Trophoblast cell (in vitro differentiated cells and primary cell): ENCODE results near the gene HUS1.
A peak's percentile ranks its signal among the peaks of the same experiment; 100 is the strongest.

Experiments
- DNase-seq, 2 donors: peaks; one replicate each; pipeline ENCODE4 v3.0.0-alpha.2; 2016
- H2AFZ ChIP-seq: 2 replicates; pipeline ENCODE4 v1.6.1; 2013; ENCODE audit warnings: low read length, moderate library complexity, mild to moderate bottlenecking; ENCODE audit not compliant: insufficient read depth, poor library complexity
- H2AK5ac ChIP-seq: 2 replicates; pipeline ENCODE4 v1.6.1; 2013; ENCODE audit warnings: mild to moderate bottlenecking, low read length
- H2BK120ac ChIP-seq: 2 replicates; pipeline ENCODE4 v1.6.1; 2013; ENCODE audit warnings: low read length, mild to moderate bottlenecking, moderate library complexity; ENCODE audit not compliant: insufficient read depth, poor library complexity
- H2BK12ac ChIP-seq: 2 replicates; pipeline ENCODE4 v1.6.1; 2013; ENCODE audit warnings: mild to moderate bottlenecking, low read length, moderate library complexity
- H2BK5ac ChIP-seq: 2 replicates; pipeline ENCODE4 v1.6.1; 2013; ENCODE audit warnings: low read length, low read depth, moderate library complexity, mild to moderate bottlenecking; ENCODE audit not compliant: poor library complexity
- H3K14ac ChIP-seq: 2 replicates; pipeline ENCODE4 v1.6.1; 2013; ENCODE audit warnings: mild to moderate bottlenecking, low read length
- H3K18ac ChIP-seq: 2 replicates; pipeline ENCODE4 v1.6.1; 2013; ENCODE audit warnings: mild to moderate bottlenecking, low read length
- H3K23ac ChIP-seq: 2 replicates; pipeline ENCODE4 v1.6.1; 2013; ENCODE audit warnings: low read length
- H3K27ac ChIP-seq: 2 replicates; pipeline ENCODE4 v1.5.1; 2013; ENCODE audit warnings: low read depth, mild to moderate bottlenecking, inconsistent platforms, low read length, moderate library complexity
- H3K27me3 ChIP-seq: 2 replicates; pipeline ENCODE4 v1.6.1; 2013; ENCODE audit warnings: inconsistent platforms, mild to moderate bottlenecking, low read length, moderate library complexity; ENCODE audit not compliant: insufficient read depth
- H3K36me3 ChIP-seq, 2 experiments: 1 replicate in 1 of 2; 2 replicates in 1 of 2; pipeline ENCODE4 v1.6.1; 2013; ENCODE audit warnings: low read length in 2 of 2, mild to moderate bottlenecking in 2 of 2, moderate library complexity in 1 of 2; ENCODE audit not compliant: insufficient read depth in 2 of 2, control insufficient read depth in 1 of 2
- H3K4ac ChIP-seq: 2 replicates; pipeline ENCODE4 v1.6.1; 2013; ENCODE audit warnings: low read depth, mild to moderate bottlenecking, low read length, moderate library complexity
- H3K4me1 ChIP-seq, 2 experiments: 1 replicate in 1 of 2; 2 replicates in 1 of 2; pipeline ENCODE4 v1.6.1; 2013; ENCODE audit warnings: low read length in 2 of 2, mild to moderate bottlenecking in 2 of 2, moderate library complexity in 1 of 2; ENCODE audit not compliant: insufficient read depth in 2 of 2, control insufficient read depth in 1 of 2
- H3K4me2 ChIP-seq: 2 replicates; pipeline ENCODE4 v1.6.1; 2013; ENCODE audit warnings: inconsistent platforms, mild to moderate bottlenecking, low read length, moderate library complexity
- H3K4me3 ChIP-seq: 2 replicates; pipeline ENCODE4 v1.5.1; 2013; ENCODE audit warnings: mild to moderate bottlenecking, low read depth, low read length, inconsistent platforms
- H3K79me1 ChIP-seq: one replicate; pipeline ENCODE4 v1.6.1; 2013; ENCODE audit warnings: low read length
- H3K79me2 ChIP-seq: 2 replicates; pipeline ENCODE4 v1.6.1; 2013; ENCODE audit warnings: low read length, mild to moderate bottlenecking; ENCODE audit not compliant: control insufficient read depth, insufficient read depth, poor library complexity
- H3K9ac ChIP-seq: 2 replicates; pipeline ENCODE4 v1.6.1; 2013; ENCODE audit warnings: mild to moderate bottlenecking, low read length
- H3K9me3 ChIP-seq: 2 replicates; pipeline ENCODE4 v1.6.1; 2013; ENCODE audit warnings: low read depth, mild to moderate bottlenecking, control low read depth, inconsistent platforms, low read length; ENCODE audit not compliant: insufficient read depth
- H4K12ac ChIP-seq: 2 replicates; pipeline ENCODE4 v1.6.1; 2013; ENCODE audit warnings: low read depth, mild to moderate bottlenecking, low read length, moderate library complexity
- H4K8ac ChIP-seq: 2 replicates; pipeline ENCODE4 v1.6.1; 2013; ENCODE audit warnings: low read depth, mild to moderate bottlenecking, low read length, moderate library complexity
- H4K91ac ChIP-seq: one replicate; pipeline ENCODE4 v1.6.1; 2013; ENCODE audit warnings: low read depth, mild to moderate bottlenecking, low read length, moderate library complexity
- WGBS: extraction: QIAGEN DNeasy Blood & Tissue Kit; methylation state at CpG from one replicate; pipeline ENCODE4 v1.1.7; 2013; ENCODE audit warnings: missing lambda C conversion rate; ENCODE audit not compliant: insufficient read length, insufficient coverage; ENCODE audit errors: extremely low coverage; 5-methylcytosine and 5-hydroxymethylcytosine counted together

HUS1 gene

DNA sequence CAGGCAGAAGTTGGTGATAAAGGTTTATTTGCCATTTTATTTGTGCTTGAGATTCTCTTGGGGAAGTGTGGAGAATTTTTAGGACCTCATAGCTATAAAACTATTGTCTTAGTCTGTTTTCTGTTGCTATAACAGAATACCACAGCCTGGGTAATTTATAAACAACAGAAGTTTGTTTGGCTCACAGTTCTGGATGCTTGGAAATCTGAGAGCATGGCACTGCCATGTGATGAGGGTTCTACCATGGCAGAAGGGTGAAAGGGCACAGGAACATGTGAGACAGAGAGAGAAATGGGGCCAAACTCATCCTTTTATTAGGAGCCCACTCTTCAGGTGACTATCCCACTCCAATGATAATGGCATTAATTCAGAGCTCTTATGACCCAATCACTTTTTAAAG lies 37.2 kb upstream of the HUS1 start:
- Histone ChIP-seq H2BK12ac (peak overlapping the region; percentile 55), H2AFZ (no peak overlapping the region), H2AK5ac (peak overlapping the region; percentile 26), H3K14ac (no peak overlapping the region), H2BK5ac (peak overlapping the region; percentile 75), H2BK120ac (peak overlapping the region; percentile 63), H3K4me3 (no peak overlapping the region), H3K18ac (no peak overlapping the region), H4K8ac (no peak overlapping the region), H3K4ac (no peak overlapping the region), H3K79me2 (peaks cover 1% of the 10 kb centered on the region), H3K4me2 (no peak overlapping the region), H4K91ac (peak overlapping the region; percentile 65), H3K9ac (no peak overlapping the region), H3K23ac (no peak overlapping the region), H3K36me3 (no peaks in the 10 kb centered on the region), H4K12ac (no peak overlapping the region), H3K4me1 (peaks cover 8 to 11% of the 10 kb centered on the region in 2 experiments), H3K79me1 (peaks cover 9% of the 10 kb centered on the region), H3K9me3 (no peaks in the 10 kb centered on the region), H3K27ac (peak overlapping the region; percentile 64), H3K27me3 (no peaks in the 10 kb centered on the region)
- no peak for DNase-seq

DNA sequence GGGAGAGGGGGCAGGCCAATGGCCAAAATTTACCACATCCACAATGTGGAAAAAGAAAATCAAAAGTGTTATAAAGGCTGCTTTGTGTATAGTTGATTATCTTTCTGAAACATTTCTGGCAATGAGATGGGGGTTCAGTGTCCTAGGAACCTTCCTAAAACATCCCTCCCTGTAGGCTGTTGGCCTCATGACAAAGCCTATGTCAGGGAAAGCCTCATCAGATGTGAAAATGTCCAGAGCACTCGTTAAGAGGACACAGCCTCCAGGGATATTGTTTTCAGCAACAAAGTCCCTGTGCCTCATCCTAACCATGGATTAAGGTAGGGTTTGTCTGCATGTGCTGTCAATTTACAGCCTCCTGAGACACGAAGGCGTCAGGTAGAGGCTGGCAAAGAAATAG lies 32.5 kb upstream of the HUS1 start:
- Histone ChIP-seq H3K36me3 (no peaks in the 10 kb centered on the region), H3K18ac (no peak overlapping the region), H4K8ac (no peak overlapping the region), H3K4me1 (peaks cover 8 to 11% of the 10 kb centered on the region in 2 experiments), H3K9me3 (peaks cover 3% of the 10 kb centered on the region), H3K4me2 (no peak overlapping the region), H2BK12ac (no peak overlapping the region), H2AK5ac (no peak overlapping the region), H3K27ac (peak overlapping the region; percentile 43), H2BK120ac (no peak overlapping the region), H3K27me3 (no peaks in the 10 kb centered on the region), H3K79me1 (peaks cover 9% of the 10 kb centered on the region), H3K4ac (no peak overlapping the region), H3K79me2 (peaks cover 1% of the 10 kb centered on the region), H3K9ac (no peak overlapping the region), H3K14ac (no peak overlapping the region), H4K12ac (no peak overlapping the region), H2AFZ (no peak overlapping the region), H2BK5ac (no peak overlapping the region), H4K91ac (no peak overlapping the region), H3K23ac (no peak overlapping the region), H3K4me3 (no peak overlapping the region)
- no CpG with 5 or more reads among the region's 3 CpGs for WGBS
- no peak for DNase-seq

- no peak overlapping the region for H2BK5ac ChIP-seq
- no peak overlapping the region for H3K23ac ChIP-seq
- H3K36me3 ChIP-seq, result no peaks in the 10 kb centered on the region
- no peaks in the 10 kb centered on the region for H3K27me3 ChIP-seq
- H2BK120ac ChIP-seq, result no peak overlapping the region
- H2AK5ac ChIP-seq, result no peak overlapping the region
- no peak overlapping the region for H3K4ac ChIP-seq
- H3K9ac ChIP-seq, result no peak overlapping the region
- peaks cover 3% of the 10 kb centered on the region for H3K9me3 ChIP-seq
- no peak overlapping the region for H3K14ac ChIP-seq
- H3K4me3 ChIP-seq, result no peak overlapping the region
- no peak overlapping the region for H4K12ac ChIP-seq
- no peak overlapping the region for H2AFZ ChIP-seq
- no peak overlapping the region for H4K91ac ChIP-seq
- WGBS, result no CpG with 5 or more reads among the region's 2 CpGs
- no peak overlapping the region for H4K8ac ChIP-seq
- peaks cover 6 to 7% of the 10 kb centered on the region in 2 experiments for H3K4me1 ChIP-seq
- H3K79me1 ChIP-seq, result peaks cover 7% of the 10 kb centered on the region
- no peak overlapping the region for H3K4me2 ChIP-seq
- H3K79me2 ChIP-seq, result no peaks in the 10 kb centered on the region
- no peak for DNase-seq
- H3K18ac ChIP-seq, result no peak overlapping the region
- H2BK12ac ChIP-seq, result no peak overlapping the region
- no peak overlapping the region for H3K27ac ChIP-seq
Observed at GRCh38 chr7:48011323-48011722, 31.9 kb upstream of the HUS1 start.

- Histone ChIP-seq H2BK120ac (no peak overlapping the region), H3K23ac (no peak overlapping the region), H2BK12ac (no peak overlapping the region), H4K12ac (no peak overlapping the region), H3K79me2 (no peaks in the 10 kb centered on the region), H3K36me3 (no peaks in the 10 kb centered on the region), H3K9me3 (peaks cover 3% of the 10 kb centered on the region), H3K4me3 (no peak overlapping the region), H3K79me1 (no peaks in the 10 kb centered on the region), H2AFZ (no peak overlapping the region), H3K18ac (no peak overlapping the region), H4K8ac (no peak overlapping the region), H3K4me1 (peaks cover 0 to under 1% of the 10 kb centered on the region in 2 experiments), H3K27me3 (no peaks in the 10 kb centered on the region), H2BK5ac (no peak overlapping the region), H3K4ac (no peak overlapping the region), H3K14ac (no peak overlapping the region), H3K9ac (no peak overlapping the region), H3K27ac (no peak overlapping the region), H3K4me2 (no peak overlapping the region), H2AK5ac (no peak overlapping the region), H4K91ac (no peak overlapping the region)
- WGBS, result no CpG with 5 or more reads among the region's 4 CpGs
- no peak for DNase-seq
Observed at GRCh38 chr7:48009954-48010353, 30.5 kb upstream of the HUS1 start.
